CD4-positive, alpha-beta T cell treated with Interferon alpha-2 for 1 hour (primary cell): Measurements from ENCODE around the gene B3GALT4.
"Not testable (repeated sequence)": the region's sequence is repeated elsewhere in the genome, so short reads cannot be mapped to it uniquely, and the experiment has no call there.

Experiments used
- DNase-seq, 2 donors: peaks; one replicate each; pipeline ENCODE4 v3.0.0-alpha.2; 2020 to 2022

Gene B3GALT4

DNA sequence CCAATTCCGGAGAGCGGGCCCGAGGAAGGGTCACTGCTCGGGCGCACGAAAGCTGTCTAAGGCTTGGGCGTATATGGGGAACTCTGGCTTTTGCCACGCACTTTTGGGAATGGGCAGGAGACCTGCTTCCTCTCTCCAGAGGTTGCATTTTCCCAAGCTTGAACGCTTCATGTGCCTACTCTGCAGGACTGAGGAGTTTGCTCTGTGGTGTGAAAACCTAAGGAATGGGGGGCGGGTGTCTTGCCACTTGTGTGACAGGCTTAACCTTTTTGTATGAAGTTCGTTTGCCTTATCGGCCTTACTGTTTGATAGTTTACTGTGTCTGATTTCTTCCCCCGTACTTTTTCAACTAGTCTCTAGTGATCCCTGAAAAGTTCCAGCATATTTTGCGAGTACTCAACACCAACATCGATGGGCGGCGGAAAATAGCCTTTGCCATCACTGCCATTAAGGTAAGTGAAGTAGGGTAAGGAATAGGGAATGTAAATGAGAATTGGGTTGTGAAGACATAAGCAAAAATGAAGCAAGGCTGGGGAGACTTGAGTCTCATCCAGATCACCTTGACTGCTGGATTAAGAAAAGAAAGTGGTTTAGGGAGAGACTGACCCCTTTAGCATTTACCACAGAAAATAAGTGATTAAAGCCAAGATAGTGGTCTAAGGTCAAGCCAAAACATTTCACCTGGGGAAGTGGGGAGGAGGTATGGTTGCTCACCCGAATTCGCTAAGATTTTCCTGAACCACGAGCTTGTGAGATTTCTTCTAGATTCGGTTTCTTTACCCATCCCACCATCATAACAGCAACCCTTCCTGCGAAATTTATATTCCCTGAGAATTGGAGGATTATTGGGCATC lies 4.4 kb upstream of the B3GALT4 start:
- DNase-seq, result no peak

GRCh38 chr6:33273129-33273923 lies 3.6 kb upstream of the B3GALT4 start:
- no peak for DNase-seq

- DNase-seq, result no peak
Observed at GRCh38 chr6:33273924-33274902, 2.7 kb upstream of the B3GALT4 start.

DNA sequence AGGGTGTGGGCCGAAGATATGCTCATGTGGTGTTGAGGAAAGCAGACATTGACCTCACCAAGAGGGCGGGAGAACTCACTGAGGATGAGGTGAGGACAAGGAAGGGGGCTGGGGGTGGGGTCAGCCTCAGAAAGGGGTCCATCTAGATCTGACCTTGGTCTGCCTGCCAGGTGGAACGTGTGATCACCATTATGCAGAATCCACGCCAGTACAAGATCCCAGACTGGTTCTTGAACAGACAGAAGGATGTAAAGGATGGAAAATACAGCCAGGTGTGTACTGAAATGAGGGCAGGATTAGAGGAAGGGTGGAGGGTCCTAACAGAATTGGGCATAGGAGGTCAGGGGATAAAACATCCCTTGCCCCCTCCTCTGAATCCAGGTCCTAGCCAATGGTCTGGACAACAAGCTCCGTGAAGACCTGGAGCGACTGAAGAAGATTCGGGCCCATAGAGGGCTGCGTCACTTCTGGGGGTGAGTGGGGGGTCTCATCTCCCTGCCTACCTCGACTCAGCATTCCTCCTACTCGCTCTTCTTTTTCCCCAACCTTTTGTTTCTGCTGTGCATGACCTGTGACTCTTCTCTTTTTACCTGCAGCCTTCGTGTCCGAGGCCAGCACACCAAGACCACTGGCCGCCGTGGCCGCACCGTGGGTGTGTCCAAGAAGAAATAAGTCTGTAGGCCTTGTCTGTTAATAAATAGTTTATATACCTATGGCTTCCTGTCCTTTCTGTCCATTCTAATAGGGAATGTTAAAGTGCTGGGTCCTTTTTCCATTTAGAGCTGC lies 935 bp upstream of the B3GALT4 start:
- not testable (repeated sequence) for DNase-seq

DNA sequence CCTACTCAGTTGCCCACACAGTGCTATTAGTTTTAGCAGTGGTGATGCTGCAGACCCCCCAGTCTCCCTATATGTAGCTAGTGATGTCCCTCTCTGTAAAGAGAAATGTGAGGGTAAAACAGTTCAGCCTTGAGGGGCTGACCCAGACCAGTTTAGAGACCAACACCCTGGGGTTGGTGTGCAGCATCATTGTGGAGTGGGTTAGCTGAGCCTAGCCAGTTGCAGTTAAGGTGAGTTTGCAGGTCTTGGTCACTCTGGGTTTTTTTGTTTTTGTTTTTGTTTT lies 401 bp upstream of the B3GALT4 start:
- DNase-seq, result no peak

DNA sequence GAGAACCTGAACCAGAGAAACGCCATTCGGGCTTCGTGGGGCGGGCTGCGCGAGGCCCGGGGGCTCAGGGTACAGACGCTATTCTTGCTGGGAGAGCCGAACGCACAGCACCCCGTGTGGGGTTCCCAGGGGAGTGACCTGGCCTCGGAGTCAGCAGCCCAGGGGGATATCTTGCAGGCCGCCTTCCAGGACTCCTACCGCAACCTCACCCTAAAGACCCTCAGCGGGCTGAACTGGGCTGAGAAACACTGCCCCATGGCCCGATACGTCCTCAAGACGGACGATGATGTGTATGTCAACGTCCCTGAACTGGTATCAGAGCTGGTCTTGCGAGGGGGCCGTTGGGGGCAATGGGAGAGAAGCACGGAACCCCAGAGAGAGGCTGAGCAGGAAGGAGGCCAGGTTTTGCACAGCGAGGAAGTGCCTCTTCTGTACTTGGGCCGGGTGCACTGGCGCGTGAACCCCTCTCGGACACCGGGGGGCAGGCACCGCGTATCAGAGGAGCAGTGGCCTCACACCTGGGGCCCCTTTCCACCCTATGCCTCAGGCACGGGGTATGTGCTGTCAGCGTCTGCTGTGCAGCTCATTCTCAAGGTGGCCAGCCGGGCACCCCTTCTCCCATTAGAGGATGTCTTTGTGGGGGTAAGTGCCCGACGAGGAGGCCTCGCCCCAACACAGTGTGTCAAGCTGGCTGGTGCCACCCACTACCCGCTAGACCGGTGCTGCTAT lies 904 bp downstream of the B3GALT4 start:
- DNase-seq, result peak in 1 of 2 donors; percentile 27

GRCh38 chr6:33278392-33278741 lies 1.4 kb downstream of the B3GALT4 start:
- no peak for DNase-seq

GRCh38 chr6:33278810-33279209 lies 1.9 kb downstream of the B3GALT4 start:
- no peak for DNase-seq

DNA sequence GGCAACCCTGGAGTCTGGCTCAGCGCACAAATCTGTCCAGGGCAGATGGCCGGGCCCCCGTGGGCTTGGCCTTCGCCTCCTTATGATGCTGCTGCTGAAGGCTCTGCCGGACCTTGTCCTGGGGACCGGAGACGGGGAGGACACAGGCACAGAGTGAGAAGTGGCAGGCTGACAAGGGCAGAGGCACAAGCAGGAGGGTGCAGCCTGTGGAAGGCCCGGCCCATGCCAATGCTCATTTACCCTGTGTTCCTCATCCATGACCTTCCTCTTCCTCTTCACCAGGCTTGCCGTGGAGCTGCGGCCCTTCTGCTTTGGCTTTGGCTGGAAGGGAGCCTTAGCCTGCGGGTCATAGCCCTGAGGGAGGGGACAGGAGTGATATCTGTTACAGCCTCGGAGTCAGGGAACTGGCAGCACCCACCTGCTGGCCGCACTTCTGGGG lies 2.4 kb downstream of the B3GALT4 start:
- DNase-seq, result no peak

DNA sequence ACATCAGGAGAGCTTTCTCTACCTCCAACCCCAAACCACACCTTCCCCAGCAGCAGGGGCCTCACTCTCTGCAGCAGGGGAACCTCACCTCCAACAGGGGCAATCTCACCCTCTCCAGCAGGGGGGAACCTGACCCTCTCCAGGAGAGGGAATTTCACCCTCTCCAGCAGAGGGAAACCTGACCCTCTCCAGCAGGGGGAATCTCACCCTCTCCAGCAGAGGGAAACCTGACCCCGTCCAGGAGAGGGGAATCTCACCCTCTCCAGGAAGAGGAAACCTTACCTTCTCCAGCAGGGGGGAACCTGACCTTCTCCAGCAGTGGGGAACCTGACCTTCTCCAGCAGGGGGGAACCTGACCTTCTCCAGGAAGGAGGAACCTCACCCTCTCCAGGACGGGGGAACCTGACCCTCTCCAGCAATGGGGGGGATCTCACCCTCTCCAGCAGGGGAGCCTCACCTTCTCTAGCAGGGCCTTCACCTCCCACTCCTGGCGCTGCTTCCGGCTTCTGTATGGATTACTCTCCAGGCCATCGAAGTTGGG lies 3.1 kb downstream of the B3GALT4 start:
- no peak for DNase-seq

GRCh38 chr6:33280539-33280938 lies 3.6 kb downstream of the B3GALT4 start:
- no peak for DNase-seq

- DNase-seq, result not testable (repeated sequence)
Observed at GRCh38 chr6:33285214-33285613, 8.3 kb downstream of the B3GALT4 start.

DNA sequence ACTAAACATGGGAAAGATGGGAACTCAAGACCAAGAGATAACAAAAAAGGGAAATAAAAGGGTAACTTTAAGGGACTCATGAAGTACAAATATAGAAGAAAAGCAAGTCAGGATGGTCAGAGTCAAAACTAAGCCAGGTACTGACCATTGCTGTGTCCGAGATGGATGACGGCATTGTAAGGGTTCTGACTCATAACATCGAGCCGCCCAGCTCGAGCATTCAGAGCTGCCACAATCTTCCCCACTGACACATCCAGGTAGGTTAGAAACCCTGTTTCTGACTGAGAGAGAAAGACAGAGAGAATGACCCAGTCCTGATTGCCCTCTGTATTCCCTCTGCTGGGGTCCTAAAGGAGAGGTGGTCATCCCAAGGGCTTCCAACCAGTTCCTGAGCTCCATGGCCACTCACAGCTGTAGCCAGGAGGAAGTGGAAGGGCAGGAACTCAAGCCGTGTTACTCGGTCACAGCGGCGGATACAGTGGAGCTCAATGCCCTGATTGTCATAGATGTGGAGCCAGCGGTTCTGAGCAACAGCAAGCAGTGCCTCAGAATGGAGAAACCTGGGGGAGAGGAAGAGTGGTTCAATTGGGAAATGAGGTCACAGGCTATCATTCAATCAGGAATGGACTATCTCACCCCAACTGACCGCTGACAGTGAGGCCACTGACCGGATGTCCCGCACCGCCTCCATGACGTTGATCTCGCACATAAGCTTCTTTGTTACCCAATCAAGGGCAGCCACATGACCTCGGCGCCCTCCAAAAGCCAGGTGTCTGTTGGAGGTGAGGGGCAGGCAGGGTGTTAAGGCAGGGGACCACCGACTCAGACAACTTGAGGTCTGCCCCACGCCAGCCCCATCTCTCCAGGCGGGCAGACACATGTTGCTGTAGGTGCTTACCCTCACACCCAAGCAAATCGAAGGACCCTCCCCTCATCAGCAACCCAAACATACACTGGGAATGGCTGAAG lies 10.3 kb downstream of the B3GALT4 start:
- no peak for DNase-seq

DNA sequence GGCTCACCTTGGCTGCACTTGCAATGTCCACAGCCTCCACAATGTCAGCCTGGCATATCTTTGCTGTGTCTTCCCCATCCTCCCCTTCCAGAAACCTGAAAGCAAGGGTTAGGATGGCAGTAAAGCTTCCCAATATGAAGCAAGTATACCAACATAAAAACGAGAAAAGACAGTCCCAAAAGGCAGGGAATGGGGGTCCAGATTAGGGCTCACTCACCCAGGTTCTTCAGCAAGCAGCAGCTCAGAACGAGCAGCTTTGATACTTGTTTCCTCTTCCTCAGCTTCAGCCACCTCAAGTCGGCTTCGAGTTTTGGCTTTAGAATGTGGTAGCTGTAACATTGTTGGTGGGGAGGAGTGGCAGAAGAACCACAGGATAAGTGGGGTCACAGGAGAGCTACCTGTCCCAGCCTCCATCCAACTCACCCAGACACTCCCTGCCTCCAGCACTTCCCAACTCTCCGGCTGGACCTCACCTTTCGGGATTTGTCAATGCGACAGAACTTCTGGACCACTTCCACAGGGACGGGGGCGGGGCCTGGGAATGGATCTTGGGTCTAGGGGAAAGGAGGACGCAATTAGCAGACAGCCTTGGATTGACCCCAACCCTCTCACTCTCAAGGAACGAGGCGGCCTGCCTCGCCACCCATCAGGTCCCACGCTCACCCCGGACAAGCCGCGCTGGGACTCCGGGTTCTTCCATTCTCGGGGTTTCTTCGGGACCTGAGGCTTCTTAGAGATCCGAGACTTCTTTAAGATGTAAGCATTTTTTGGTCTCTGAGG lies 11.4 kb downstream of the B3GALT4 start:
- no peak for DNase-seq

DNA sequence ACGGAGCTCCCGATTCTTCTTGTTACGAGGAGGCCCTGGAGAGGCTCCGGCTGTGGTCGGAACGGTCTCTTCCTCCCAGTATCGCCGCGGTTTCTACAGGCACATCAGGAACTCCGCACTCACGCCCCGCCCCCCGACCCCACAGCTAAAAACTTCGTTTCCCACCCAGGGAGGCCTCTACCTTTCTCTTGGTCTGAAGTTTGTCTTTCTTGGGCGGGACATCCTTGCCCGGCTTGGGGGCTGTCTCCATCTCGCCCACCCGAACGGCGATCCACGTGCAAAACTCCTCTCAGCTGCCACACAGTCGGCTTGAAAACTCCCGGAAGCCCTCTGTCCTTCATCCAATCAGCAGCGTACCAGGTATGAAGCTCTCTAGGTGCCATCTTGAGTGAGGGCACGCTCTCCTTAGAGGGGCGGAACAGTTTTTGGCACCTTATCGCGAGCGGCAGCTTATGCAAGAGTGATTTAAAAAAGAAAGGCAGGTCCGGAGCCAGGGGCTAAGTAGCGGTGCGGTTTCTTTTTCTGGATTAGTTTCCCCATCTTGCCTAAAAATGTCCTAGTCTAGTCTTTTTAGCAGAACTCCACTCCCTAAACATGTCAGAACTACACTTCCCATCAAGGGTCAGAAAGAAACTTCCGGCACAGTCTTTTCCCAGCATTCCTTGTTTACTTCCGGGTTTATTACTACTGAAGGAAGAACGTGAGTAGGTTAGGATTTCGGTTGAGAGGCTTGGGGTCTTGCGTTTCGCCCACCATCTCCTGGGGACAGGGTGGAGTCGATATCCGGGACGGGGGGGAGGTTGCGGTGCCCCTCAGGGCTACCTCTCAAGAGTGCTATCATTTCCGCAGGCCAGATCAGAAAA lies 12.2 kb downstream of the B3GALT4 start, which contains the start of the genes PFDN6 and WDR46:
TSS of gene PFDN6 (plus strand) at position 681 of the 863 bp plus-strand sequence. CDS start 256 bp downstream, outside the sequence.
TSS of gene WDR46 (minus strand) at position 319 of the 863 bp plus-strand sequence. CDS start at position 250, 69 bp downstream.
- DNase-seq, result peak; percentile 84 to 89

GRCh38 chr6:33289784-33290315 lies 12.9 kb downstream of the B3GALT4 start:
- no peak for DNase-seq

GRCh38 chr6:33290459-33290858 lies 13.5 kb downstream of the B3GALT4 start:
- no peak for DNase-seq
